HG03135 (cell line): Measurements from ENCODE around the gene NADK2.
"Not testable (repeated sequence)": the region's sequence is repeated elsewhere in the genome, so short reads cannot be mapped to it uniquely, and the experiment has no call there.

Experiments used
- ATAC-seq: cut with Tn5 transposase; IDR thresholded peaks from one replicate; pipeline ENCODE4 v1.9.1; 2021; ENCODE audit warnings: mild to moderate bottlenecking, moderate library complexity; ENCODE audit not compliant: unreplicated experiment

NADK2 gene

GRCh38 chr5:36208786-36209185 is 32.9 kb downstream of the NADK2 start:
- no peak for ATAC-seq

DNA sequence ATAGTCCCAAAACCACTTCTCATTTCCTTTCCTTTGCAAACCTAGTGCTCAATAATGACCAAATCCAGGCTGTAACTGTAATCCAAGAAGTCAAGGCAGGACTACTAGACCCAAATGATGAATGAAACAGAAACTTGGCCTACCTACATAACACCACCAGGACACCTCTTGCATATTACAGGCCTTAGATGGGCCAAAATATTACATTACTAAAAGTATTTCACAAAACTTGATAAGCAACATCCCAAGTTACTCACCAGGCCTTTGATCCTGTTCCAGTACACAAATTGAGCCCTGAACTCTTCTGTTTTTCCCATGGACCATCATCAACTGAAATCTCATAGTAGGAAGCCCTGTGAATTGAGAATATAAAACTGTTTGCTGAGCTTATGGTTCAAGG is 34.8 kb downstream of the NADK2 start:
- ATAC-seq: no peak

- no peak for ATAC-seq
These were observed 36.4 kb downstream of the NADK2 start for GRCh38 chr5:36205329-36205728.

DNA sequence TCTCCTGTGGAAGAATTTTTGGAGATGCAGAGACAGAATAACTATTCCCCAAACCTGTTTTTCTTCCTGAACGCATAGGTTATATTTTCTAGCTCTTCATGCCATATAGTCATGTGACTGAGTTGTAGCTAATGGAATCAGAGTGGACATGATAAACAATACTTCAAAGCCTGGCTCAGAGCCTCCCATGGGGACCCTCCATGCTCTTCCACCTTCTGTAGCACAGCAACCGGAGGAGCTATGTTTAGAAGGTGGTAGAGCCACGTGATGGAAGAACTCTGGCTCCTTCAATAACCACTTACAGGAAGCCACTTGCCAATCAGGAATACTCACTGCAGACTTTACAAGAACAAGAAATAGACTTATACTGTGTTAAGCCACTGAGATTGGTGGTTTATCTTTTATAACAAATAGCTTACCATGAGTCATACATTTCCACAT is 39.2 kb downstream of the NADK2 start:
- no peak for ATAC-seq

GRCh38 chr5:36200513-36200912 is 41.2 kb downstream of the NADK2 start:
- ATAC-seq: no peak

GRCh38 chr5:36199620-36200019 is 42.1 kb downstream of the NADK2 start:
- no peak for ATAC-seq

DNA sequence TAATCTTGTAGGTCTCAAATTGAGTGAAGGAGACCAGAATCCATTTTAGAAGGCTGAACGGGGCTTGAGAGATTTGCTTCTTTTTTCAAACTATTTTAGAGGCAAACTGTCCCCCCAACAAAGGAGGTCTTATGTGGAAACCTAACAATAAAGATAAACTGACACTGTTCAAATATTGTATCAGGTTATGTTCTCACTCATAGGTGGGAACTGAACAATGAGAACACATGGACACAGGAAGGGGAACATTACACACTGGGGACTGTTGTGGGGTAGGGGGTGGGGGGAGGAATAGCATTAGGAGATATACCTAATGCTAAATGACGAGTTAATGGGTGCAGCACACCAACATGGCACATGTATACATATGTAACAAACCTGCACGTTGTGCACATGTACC is 42.9 kb downstream of the NADK2 start:
- not testable (repeated sequence) for ATAC-seq

- ATAC-seq: no peak
These were observed 43.4 kb downstream of the NADK2 start for GRCh38 chr5:36198281-36198680.

DNA sequence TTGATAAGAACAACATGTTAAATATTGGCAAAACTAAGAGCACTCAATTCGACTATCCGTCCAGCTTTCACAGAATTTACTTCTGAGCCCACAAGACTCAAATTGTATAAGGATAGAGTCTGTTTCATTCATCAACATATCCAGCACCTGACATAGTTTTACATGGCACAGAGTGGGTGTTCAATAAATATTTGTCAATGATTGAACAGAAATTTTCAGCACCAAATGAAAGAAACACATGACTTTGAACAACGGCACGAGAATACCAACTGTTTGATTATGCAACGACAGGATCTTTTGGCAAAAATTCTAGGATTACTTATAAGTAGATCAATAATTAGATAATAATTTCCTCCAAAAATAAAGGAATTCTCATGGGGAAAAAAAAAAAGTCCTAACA is 48.0 kb downstream of the NADK2 start:
- ATAC-seq: no peak

GRCh38 chr5:36184408-36184807 is 57.3 kb downstream of the NADK2 start:
- not testable (repeated sequence) for ATAC-seq

DNA sequence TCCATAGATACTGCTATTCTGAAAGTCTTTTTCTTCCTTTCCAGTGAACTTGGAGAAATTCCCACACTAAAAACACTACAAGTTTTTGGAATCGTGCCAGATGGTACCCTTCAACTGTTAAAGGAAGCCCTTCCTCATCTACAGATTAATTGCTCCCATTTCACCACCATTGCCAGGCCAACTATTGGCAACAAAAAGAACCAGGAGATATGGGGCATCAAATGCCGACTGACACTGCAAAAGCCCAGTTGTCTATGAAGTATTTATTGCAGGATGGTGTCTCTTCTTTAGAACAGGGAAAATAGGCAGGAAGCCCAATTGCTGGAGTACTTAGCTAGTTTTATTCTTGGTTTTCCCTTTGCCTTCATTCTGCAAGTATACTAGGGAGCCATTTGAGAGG is 60.0 kb downstream of the NADK2 start:
- no peak for ATAC-seq

DNA sequence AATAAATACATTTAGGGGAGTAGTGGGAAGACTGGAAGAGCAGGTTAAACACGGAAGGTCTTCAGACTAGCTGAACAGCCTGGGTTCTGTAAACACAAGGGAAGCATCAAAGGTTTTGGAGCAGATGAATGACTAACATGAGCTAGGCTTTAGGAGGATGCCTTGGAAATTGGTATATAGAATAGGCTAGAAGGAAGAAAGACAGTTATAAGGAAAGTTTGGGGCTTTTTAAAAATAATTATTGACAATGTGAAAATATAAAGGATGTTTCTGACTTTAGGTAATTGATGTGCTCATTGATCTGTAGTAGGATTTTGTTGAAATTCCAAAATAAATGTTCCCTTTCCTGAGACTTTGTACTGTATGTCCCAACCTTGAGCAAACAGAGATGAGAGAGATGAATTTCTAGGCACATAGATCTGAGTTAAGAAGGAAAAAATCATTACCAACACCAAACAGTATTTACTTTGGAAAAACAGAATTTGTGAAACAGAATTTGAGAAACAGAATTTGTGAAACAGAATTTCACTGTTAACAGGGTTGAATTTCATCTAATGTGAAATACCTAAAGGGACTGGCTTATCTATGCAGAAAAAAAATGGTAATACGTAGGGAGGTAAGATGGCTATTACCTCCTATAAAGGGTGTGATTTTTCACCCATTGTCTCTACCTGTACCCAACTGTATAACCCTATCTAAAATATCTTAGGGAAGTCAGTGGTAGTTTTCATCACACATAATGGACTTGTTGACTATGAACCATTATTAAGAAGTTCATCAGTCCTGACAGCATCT is 61.0 kb downstream of the NADK2 start:
- no peak for ATAC-seq

DNA sequence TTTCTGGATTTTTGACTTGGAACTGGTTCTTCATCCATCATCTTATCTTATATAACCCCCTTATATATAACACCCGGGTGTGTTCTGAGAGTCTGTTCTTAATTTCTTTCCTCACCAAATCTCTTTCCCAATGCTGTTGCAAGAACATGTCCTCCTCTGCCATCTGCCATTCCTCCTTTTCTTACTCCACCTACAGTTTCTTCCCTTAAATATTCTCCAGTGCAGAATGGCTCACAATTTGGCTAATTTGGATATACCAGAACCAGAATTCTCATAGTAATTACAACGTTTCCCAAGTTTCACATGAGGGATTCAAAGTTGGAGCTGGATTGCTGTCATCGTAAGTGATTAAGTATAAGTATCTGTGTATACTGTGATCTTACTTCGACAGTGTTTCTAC is 61.8 kb downstream of the NADK2 start:
- no peak for ATAC-seq

DNA sequence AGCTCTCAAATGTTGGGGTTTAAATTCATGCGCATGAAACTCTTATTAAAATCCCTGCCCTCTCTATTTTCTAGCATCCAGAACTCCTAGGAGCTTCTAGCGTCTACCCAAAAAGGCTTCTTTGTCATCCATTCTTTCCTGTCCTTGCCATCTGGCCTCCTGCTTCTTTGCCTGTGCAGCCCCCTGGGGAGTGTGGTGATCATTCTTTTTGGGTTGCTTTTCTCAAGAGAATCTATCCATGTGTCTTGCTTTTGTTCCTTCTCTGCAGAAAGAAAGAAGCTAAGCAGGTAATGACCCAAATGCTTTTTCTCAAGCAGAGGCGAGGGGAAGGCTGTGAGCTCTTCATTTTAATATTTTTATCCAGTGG is 63.2 kb downstream of the NADK2 start:
- no peak for ATAC-seq

GRCh38 chr5:36177715-36178523 is 63.8 kb downstream of the NADK2 start:
- ATAC-seq: no peak

- ATAC-seq: peak; percentile 96
These were observed 64.6 kb downstream of the NADK2 start for GRCh38 chr5:36177154-36177553.

DNA sequence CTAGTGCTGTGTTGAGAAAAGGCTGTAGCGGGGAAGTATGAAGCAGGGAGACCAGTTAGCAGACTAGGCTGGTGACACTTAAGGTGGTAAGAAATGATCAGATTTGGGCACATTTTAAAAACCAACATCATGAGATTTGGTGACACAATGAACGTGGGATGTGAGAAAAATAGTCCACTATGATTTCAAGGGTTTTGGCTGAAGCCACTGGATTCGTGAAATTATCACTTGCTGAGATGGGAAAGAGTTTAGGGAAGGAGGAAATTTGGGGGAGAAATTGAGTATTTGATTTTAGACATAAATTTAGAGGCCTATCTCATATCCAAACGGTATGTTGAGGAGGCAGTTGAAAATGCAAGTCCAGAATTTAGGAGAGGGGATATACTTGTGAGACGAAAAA is 66.7 kb downstream of the NADK2 start:
- ATAC-seq: no peak

- ATAC-seq: no peak
These were observed 67.6 kb downstream of the NADK2 start for GRCh38 chr5:36174119-36174518.

DNA sequence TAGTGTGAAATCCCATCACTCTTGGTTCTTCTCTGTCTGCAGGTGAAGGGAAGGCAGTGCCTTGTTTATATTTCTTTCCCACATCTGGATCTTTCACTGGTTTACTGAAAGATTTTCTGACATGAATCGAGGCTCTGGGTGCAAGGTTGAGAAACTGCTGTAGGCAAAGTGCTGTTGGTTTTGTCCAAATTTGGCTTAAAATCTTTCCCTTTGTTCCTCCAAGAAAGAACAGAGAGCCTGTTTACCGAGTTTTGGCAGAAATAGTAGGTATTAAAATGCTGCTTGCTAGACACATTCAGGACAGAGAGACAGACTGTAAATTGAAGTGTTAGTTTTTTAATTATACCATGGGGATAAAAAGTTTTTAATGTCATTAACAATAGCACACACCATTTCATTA is 68.3 kb downstream of the NADK2 start:
- ATAC-seq: no peak

DNA sequence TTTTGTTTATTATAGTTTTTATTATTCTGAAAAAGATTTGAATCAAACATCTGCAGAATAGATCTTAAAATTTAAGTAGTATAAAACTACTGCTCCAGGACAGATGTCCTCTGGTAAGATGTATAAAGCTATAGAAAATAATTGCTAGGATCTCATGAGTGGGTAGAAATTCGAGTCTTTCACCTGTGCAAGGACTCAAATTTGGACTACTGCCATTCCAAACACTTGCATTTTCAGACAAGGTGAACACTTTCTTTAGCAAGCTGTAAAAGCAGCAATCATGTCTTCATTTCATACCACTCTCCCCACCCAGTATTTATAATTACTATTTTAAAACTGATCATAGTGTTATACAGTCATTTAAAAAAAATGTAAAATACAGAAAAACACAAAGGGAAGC is 69.1 kb downstream of the NADK2 start:
- ATAC-seq: no peak

- no peak for ATAC-seq
These were observed 70.8 kb downstream of the NADK2 start for GRCh38 chr5:36170832-36171424.

DNA sequence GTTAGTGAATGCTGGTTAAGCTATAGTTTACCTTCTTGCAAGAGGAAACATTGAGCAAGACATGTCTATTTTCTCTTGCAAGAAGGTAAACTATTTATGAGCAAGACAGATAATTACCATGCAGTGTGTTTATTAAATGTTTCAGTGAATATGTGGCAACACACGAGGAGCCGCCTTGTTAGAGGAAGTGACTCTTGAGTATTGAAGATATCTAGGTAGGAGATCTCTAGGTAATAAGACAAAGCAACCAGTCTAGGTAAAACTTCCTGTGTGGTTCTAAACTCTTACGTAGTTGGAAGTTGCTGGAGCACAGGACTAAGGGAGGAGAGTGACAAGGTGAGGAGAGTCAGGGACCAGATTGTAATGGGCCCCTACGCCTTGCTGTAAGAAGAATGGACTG is 73.0 kb downstream of the NADK2 start:
- ATAC-seq: no peak
